Activated T-cell treated with anti-CD3 and anti-CD28 coated beads, Interleukin-2, amount 50 U/mL, for 24 hours (primary cell): ENCODE data around the gene TTLL5.
A peak's percentile ranks its signal among the peaks of the same experiment; 100 is the strongest.

ENCODE experiments used
- DNase-seq: peaks from one replicate; pipeline ENCODE4 v3.0.0-alpha.2; 2020
- H3K27ac Mint-ChIP-seq: 2 replicates; pipeline ENCODE4 v1.8.0; 2020; ENCODE audit warnings: mild to moderate bottlenecking, mixed read lengths
- H3K27me3 Mint-ChIP-seq: 2 replicates; pipeline ENCODE4 v1.8.0; 2020; ENCODE audit warnings: mixed read lengths
- H3K36me3 Mint-ChIP-seq: 2 replicates; pipeline ENCODE4 v1.8.0; 2020; ENCODE audit warnings: low read depth, mixed read lengths
- H3K4me1 Mint-ChIP-seq: 2 replicates; pipeline ENCODE4 v1.8.0; 2020; ENCODE audit warnings: low read depth, mixed read lengths
- H3K4me3 Mint-ChIP-seq: 2 replicates; pipeline ENCODE4 v1.8.0; 2020; ENCODE audit warnings: mild to moderate bottlenecking, moderate library complexity, mixed read lengths
- H3K9me3 Mint-ChIP-seq: 2 replicates; pipeline ENCODE4 v1.8.0; 2020; ENCODE audit warnings: mixed read lengths

TTLL5 gene

GRCh38 chr14:75753696-75754095 is 92.7 kb downstream of the TTLL5 start:
- H3K9me3 Mint-ChIP-seq, result no peaks in the 10 kb centered on the region
- H3K4me3 Mint-ChIP-seq, result no peak overlapping the region
- H3K4me1 Mint-ChIP-seq, result no peaks in the 10 kb centered on the region
- peaks cover 73% of the 10 kb centered on the region for H3K36me3 Mint-ChIP-seq
- no peak overlapping the region for H3K27ac Mint-ChIP-seq
- no peaks in the 10 kb centered on the region for H3K27me3 Mint-ChIP-seq
- DNase-seq, result no peak

- Mint-ChIP-seq H3K36me3 (peaks cover 45% of the 10 kb centered on the region), H3K4me3 (no peak overlapping the region), H3K4me1 (no peaks in the 10 kb centered on the region), H3K27ac (no peak overlapping the region), H3K27me3 (no peaks in the 10 kb centered on the region), H3K9me3 (no peaks in the 10 kb centered on the region)
- DNase-seq, result no peak
Observed at GRCh38 chr14:75757644-75758402, 96.8 kb downstream of the TTLL5 start.

- Mint-ChIP-seq H3K27ac (no peak overlapping the region), H3K36me3 (peaks cover 11% of the 10 kb centered on the region), H3K27me3 (no peaks in the 10 kb centered on the region), H3K9me3 (no peaks in the 10 kb centered on the region), H3K4me1 (no peaks in the 10 kb centered on the region), H3K4me3 (no peak overlapping the region)
- no peak for DNase-seq
Observed at GRCh38 chr14:75764020-75764419, 103.0 kb downstream of the TTLL5 start.

GRCh38 chr14:75769047-75769685 is 108.1 kb downstream of the TTLL5 start:
- no peak overlapping the region for H3K4me3 Mint-ChIP-seq
- no peak overlapping the region for H3K27ac Mint-ChIP-seq
- H3K36me3 Mint-ChIP-seq, result peaks cover 30% of the 10 kb centered on the region
- no peak for DNase-seq
- H3K4me1 Mint-ChIP-seq, result no peaks in the 10 kb centered on the region
- no peaks in the 10 kb centered on the region for H3K27me3 Mint-ChIP-seq
- H3K9me3 Mint-ChIP-seq, result no peaks in the 10 kb centered on the region

GRCh38 chr14:75770635-75771034 is 109.6 kb downstream of the TTLL5 start:
- Mint-ChIP-seq H3K27me3 (no peaks in the 10 kb centered on the region), H3K4me3 (no peak overlapping the region), H3K36me3 (peaks cover 32% of the 10 kb centered on the region), H3K4me1 (no peaks in the 10 kb centered on the region), H3K27ac (no peak overlapping the region), H3K9me3 (no peaks in the 10 kb centered on the region)
- no peak for DNase-seq

GRCh38 chr14:75771595-75771994 is 110.5 kb downstream of the TTLL5 start:
- H3K9me3 Mint-ChIP-seq, result no peaks in the 10 kb centered on the region

GRCh38 chr14:75773046-75773445 is 112.0 kb downstream of the TTLL5 start:
- Mint-ChIP-seq H3K9me3 (no peaks in the 10 kb centered on the region), H3K27me3 (no peaks in the 10 kb centered on the region), H3K36me3 (peaks cover 52% of the 10 kb centered on the region), H3K4me3 (no peak overlapping the region), H3K27ac (no peak overlapping the region), H3K4me1 (no peaks in the 10 kb centered on the region)
- no peak for DNase-seq

More at GRCh38 chr14:75771595-75771994, 110.5 kb downstream of the TTLL5 start:
- Mint-ChIP-seq H3K36me3 (peaks cover 42% of the 10 kb centered on the region), H3K27ac (no peak overlapping the region), H3K4me3 (no peak overlapping the region), H3K27me3 (no peaks in the 10 kb centered on the region), H3K4me1 (no peaks in the 10 kb centered on the region)
- DNase-seq, result no peak

GRCh38 chr14:75781096-75781495 is 120.0 kb downstream of the TTLL5 start:
- Mint-ChIP-seq H3K4me3 (no peak overlapping the region), H3K4me1 (peaks cover 2% of the 10 kb centered on the region), H3K9me3 (no peaks in the 10 kb centered on the region), H3K27ac (no peak overlapping the region), H3K36me3 (peaks cover 76% of the 10 kb centered on the region), H3K27me3 (no peaks in the 10 kb centered on the region)
- no peak for DNase-seq

- DNase-seq, result no peak
- Mint-ChIP-seq H3K4me1 (peaks cover 2% of the 10 kb centered on the region), H3K27ac (no peak overlapping the region), H3K4me3 (no peak overlapping the region), H3K27me3 (no peaks in the 10 kb centered on the region), H3K9me3 (no peaks in the 10 kb centered on the region), H3K36me3 (peaks cover 76% of the 10 kb centered on the region)
Observed at GRCh38 chr14:75783184-75783583, 122.1 kb downstream of the TTLL5 start.

- Mint-ChIP-seq H3K4me3 (no peak overlapping the region), H3K4me1 (peaks cover 2% of the 10 kb centered on the region), H3K9me3 (no peaks in the 10 kb centered on the region), H3K27me3 (no peaks in the 10 kb centered on the region), H3K36me3 (peaks cover 78% of the 10 kb centered on the region), H3K27ac (no peak overlapping the region)
- DNase-seq, result no peak
Observed at GRCh38 chr14:75783602-75784313, 122.7 kb downstream of the TTLL5 start.

- Mint-ChIP-seq H3K27ac (no peak overlapping the region), H3K4me3 (no peak overlapping the region), H3K27me3 (no peaks in the 10 kb centered on the region), H3K36me3 (peaks cover 81% of the 10 kb centered on the region), H3K9me3 (no peaks in the 10 kb centered on the region), H3K4me1 (peaks cover 2% of the 10 kb centered on the region)
- DNase-seq, result no peak
Observed at GRCh38 chr14:75784314-75784686, 123.3 kb downstream of the TTLL5 start.

GRCh38 chr14:75793806-75794205 is 132.8 kb downstream of the TTLL5 start:
- Mint-ChIP-seq H3K27me3 (no peaks in the 10 kb centered on the region), H3K4me1 (no peaks in the 10 kb centered on the region), H3K27ac (no peak overlapping the region), H3K9me3 (peaks cover 16% of the 10 kb centered on the region), H3K4me3 (no peak overlapping the region), H3K36me3 (peaks cover 50% of the 10 kb centered on the region)
- DNase-seq, result no peak

- Mint-ChIP-seq H3K27me3 (no peaks in the 10 kb centered on the region), H3K4me3 (no peak overlapping the region), H3K9me3 (peaks cover 23% of the 10 kb centered on the region), H3K27ac (peak overlapping the region; percentile 1), H3K36me3 (peaks cover 55% of the 10 kb centered on the region), H3K4me1 (no peaks in the 10 kb centered on the region)
- no peak for DNase-seq
Observed at GRCh38 chr14:75794615-75795038, 133.6 kb downstream of the TTLL5 start.

GRCh38 chr14:75800792-75801191 is 139.7 kb downstream of the TTLL5 start:
- H3K36me3 Mint-ChIP-seq, result peaks cover 71% of the 10 kb centered on the region
- no peak for DNase-seq
- H3K4me3 Mint-ChIP-seq, result no peak overlapping the region
- H3K27me3 Mint-ChIP-seq, result no peaks in the 10 kb centered on the region
- no peaks in the 10 kb centered on the region for H3K4me1 Mint-ChIP-seq
- H3K9me3 Mint-ChIP-seq, result peaks cover 28% of the 10 kb centered on the region
- no peak overlapping the region for H3K27ac Mint-ChIP-seq

GRCh38 chr14:75802486-75802885 is 141.4 kb downstream of the TTLL5 start:
- Mint-ChIP-seq H3K4me3 (no peak overlapping the region), H3K4me1 (no peaks in the 10 kb centered on the region), H3K36me3 (peaks cover 67% of the 10 kb centered on the region), H3K9me3 (peaks cover 22% of the 10 kb centered on the region), H3K27me3 (no peaks in the 10 kb centered on the region), H3K27ac (no peak overlapping the region)
- DNase-seq, result no peak
